ENCODE data around the gene PIEZO2.

The PIEZO2 gene

GRCh38 chr18:10792181-10792580 is 357.2 kb downstream of the PIEZO2 start:
- DNase-seq (ENCODE audit: low read depth, low spot score): no peak

DNA sequence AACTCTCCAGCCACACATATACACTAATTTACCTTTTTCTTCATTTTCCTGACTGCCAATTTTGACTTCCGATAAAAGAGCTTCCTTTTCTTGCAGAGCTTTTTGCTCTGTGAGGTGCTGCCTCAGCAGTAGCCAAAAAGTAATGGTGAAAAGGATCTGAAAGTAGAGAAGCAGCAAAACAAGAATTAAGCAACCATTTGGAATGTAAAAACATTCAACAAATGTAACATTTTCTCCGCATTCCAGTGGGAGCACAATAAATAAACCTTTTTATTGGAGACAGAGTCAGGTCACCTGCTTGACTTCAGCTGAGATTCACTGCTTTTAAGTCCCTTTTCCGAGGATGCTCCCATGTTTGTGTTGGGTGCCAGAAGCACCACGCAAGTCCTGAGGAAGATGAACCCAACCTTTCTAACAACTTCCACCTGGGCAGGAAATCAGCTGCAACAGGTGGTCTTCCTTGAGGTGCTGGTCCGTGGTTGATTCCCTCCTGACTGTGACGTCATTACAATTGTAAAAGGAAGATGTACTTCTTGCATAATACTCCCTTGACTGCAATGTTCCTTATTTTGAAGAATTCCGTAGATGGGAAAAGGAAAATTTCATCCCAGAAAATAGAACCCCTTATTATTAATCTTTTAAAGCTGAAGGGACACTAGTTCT is 358.1 kb downstream of the PIEZO2 start:
- no peak for DNase-seq (ENCODE audit: low read depth, low spot score)

- DNase-seq (ENCODE audit: low read depth, low spot score): no peak
Measured at GRCh38 chr18:10789180-10789579, 360.2 kb downstream of the PIEZO2 start.

- peak; percentile 78 for DNase-seq (ENCODE audit: low read depth, low spot score)
Measured at GRCh38 chr18:10787293-10787901, 362.0 kb downstream of the PIEZO2 start.

DNA sequence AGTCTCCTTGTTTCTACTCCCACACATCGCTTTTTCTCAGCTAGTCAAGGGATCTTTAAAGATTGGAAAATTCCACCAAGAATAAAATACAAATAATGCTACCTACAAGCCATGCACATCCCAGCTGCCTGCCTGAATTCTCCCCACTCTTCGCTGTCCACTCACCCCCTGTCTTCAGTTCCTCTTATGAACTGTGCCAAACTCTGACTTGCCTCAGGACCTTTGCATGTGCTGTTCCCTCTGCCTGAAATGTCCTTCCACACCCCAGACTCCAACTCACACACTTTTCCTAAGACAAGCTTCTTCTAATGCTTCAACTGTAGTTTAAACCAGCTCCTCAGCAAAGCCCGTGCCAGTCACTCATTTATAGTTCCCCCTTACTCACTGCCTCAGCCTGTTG is 363.6 kb downstream of the PIEZO2 start:
- no peak for DNase-seq (ENCODE audit: low read depth, low spot score)

DNA sequence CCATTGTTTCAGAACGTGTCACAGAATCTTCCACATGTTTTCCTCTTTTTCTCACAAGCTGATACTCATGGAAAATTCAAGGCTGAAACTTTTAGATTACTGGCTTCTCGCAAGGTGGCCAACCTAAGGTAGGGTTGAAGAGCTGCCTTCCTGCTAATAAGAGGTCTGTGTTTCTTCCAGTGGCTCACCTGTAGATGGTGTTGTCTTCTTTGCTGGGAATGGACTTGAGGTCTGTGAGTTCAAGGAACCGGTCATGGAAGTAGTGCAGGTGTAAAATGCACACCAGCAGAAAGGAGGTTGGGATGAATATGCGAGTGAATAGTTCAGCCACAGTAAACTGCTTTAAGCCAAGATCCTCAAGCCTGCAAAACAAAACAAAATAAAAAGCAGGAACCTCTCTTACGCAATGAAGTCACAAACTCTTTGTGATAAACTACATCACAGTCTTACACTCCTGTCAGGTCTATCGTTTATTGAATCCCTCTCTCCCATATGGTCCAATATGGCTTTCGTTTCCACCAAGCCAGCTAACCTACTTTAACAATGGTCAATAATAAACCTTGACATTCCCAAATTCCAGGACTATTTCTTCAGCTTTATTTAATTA is 364.7 kb downstream of the PIEZO2 start:
- DNase-seq (ENCODE audit: low read depth, low spot score): no peak

DNA sequence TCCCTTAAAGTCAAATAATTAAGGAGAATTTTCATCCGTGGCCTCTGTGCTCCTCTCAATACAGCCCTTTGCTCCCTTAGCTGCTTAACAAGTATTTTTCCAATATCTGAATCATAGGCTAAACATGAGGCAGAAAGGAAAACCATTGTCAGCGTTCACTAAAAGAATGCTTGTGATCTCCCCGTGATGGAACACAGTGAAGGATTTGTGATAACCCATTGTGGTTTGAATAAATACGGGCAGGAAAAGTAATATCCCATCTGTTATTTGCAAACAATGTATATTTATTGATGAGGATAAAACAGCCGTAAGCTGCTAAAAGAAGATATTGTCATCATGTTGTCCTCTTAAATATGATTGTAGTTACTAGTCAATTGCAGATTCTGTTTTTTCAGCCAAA is 365.4 kb downstream of the PIEZO2 start:
- DNase-seq (ENCODE audit: low read depth, low spot score): no peak

GRCh38 chr18:10776493-10776892 is 372.9 kb downstream of the PIEZO2 start:
- no peak for DNase-seq (ENCODE audit: low read depth, low spot score)

DNA sequence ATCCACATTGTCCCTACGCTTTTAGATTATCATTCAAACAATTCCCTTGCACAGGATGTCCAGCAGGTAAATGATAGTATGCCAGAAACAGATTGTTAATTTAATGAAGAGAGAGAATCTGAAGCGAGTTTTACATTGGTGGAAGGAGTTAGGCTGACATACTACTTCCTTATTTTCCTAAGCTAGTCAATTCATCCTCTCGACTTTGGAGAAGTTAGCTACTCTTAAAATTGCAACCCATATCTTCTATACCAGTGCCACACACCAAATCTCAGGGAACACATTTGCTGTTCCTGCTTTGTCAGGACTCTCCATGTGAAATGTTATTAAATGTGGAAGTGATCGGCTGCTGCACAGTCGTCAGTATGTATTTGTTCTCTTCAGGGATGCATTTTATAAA is 374.3 kb downstream of the PIEZO2 start:
- no peak for DNase-seq (ENCODE audit: low read depth, low spot score)

DNA sequence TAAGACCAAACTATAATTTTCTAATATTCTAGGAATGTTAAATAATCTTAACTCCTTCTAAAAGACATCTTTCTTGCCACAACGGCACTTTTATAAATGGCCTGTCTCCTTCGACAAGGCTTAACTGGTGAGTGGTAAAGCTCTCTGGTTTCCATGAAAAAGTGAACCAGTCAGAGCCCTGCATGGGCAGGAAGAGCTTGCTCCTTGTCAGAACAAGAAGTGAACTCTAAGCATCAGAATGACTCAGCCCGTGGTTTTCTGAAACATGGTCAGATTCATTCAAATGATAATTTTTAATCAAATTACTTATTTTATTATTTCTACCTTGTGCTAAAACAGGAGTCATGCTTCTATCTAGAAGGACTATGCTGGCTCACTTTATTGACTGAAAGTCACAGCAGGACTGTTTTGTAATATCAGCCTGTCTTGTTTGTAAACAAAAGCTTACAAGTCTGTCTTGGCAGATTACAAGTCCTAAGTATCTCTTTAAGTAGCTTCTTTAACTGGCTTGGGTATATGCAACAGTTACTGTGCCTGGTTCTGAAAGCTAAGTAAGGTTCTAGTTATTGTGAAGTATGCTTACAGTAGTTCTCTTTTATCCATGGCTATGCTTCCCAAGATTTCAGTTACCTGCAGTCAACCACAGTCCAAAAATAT is 378.2 kb downstream of the PIEZO2 start:
- no peak for DNase-seq (ENCODE audit: low read depth, low spot score)

GRCh38 chr18:10770264-10770663 is 379.1 kb downstream of the PIEZO2 start:
- DNase-seq (ENCODE audit: low read depth, low spot score): no peak

DNA sequence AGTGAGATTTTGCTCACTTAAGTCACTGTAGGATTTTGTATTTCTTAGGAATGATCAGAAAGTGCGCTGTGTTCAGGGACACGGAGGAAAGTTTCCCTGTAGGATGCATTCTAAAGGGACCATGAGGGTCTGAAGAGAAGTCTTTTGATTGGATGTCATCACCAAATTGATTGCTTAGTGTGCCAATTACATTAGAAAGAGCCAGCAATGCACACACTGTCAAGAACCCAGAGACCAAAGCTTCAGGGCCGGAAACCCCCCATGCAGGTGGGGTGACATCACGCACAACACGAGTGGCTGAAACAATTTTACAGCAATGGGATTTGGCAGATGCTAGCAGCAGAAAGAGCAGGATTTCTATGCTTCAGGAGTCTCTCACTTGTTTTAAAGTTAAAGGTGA is 381.1 kb downstream of the PIEZO2 start:
- DNase-seq (ENCODE audit: low read depth, low spot score): no peak

DNA sequence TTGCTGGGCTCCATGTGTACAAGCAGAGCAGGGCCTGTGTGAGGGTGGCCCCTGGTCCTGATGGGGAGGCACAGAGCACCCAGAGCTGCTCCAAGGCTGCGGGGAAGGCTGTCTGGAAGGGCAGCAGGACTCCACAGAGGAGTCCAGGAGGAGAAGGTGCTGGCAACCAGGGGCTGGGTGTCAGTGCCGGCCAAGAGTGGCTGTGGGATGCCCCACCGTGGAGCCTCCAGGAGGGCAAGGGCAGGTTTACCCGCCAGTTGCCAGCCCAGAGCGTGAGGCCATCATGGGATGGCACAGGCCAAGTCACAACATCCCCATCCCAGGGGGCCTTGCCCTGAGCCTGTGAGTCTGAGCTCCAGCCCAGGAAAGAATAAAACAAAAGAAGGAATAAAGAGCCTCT is 381.7 kb downstream of the PIEZO2 start:
- no peak for DNase-seq (ENCODE audit: low read depth, low spot score)

GRCh38 chr18:10760986-10761385 is 388.4 kb downstream of the PIEZO2 start:
- no peak for DNase-seq (ENCODE audit: low read depth, low spot score)

DNA sequence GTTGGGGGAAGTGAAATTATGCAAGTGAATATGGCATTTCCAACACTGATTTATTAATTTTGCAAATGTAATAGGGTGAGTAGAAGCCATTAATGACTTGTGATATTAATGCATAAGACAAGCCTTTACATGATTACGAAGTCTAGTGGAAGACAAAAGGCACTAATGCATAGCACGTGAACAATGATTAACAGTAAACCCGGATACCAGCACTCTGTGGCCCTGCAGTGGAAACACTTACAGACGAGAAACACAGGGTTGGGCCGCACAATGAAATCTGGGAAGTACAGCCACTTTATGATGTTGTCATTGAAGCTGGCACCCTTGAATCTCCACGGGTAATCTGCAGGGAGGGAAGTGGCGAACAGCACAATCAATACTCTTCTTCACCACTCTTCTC is 390.1 kb downstream of the PIEZO2 start:
- DNase-seq (ENCODE audit: low read depth, low spot score): no peak

DNA sequence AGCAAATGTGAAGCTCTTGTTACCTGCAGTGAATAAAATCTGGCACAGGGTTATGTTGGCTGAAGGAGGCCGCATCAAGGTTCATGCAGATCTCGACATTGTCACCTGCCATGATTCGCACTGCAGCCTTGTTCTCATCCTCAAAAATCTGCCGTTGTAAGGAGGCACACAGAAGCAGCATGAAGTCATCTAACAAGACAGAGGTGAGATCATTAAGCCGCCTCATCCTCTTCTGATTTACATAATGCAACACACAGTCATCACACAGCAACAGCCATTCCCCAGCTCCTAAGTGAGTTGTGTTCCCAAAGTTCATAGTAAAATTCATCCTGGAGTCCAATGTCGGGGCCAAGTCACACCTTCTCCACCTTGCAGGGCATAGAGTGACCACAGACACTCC is 391.4 kb downstream of the PIEZO2 start:
- DNase-seq (ENCODE audit: low read depth, low spot score): no peak

GRCh38 chr18:10757349-10757748 is 392.0 kb downstream of the PIEZO2 start:
- no peak for DNase-seq (ENCODE audit: low read depth, low spot score)

DNA sequence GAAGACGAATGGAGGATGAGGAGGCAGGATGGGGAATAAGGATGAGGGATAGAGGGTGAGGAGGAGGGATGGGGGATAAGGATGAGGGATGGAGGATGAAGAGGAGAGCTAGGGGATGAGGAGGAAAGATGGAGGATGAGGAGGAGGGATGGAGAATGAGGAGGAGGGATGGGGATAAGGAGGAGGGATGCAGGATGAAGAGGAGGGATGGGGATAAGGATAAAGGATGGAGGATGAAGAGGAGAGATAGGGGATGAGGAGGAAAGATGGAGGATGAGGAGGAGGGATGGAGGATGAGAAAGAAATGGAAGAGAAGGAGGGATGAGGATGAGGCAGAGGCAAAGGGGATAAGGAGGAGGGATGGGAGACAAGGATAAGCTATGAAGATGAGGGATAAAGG is 393.5 kb downstream of the PIEZO2 start:
- no peak for DNase-seq (ENCODE audit: low read depth, low spot score)

- no peak for DNase-seq (ENCODE audit: low read depth, low spot score)
Measured at GRCh38 chr18:10754128-10754527, 395.2 kb downstream of the PIEZO2 start.

DNA sequence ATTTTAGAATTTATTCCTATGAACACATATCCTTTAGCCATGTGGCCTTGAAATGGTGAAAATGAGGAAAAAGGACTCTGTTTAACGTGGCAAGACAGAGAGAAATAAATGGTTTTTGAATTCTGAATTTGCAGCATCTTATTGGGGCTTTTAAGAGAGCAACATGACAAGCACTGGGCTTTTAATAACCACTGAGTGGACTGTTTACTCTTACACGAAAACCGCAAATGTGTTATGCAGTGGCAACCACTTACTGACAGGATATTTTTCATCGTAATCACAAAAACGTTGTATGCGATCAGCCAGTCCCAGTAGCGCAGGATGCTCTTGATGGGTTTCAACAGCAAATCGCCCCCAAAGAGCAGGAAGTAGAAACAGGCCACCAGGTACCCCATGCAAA is 397.0 kb downstream of the PIEZO2 start:
- DNase-seq (ENCODE audit: low read depth, low spot score): no peak

- DNase-seq (ENCODE audit: low read depth, low spot score): no peak
Measured at GRCh38 chr18:10751653-10752052, 397.7 kb downstream of the PIEZO2 start.

DNA sequence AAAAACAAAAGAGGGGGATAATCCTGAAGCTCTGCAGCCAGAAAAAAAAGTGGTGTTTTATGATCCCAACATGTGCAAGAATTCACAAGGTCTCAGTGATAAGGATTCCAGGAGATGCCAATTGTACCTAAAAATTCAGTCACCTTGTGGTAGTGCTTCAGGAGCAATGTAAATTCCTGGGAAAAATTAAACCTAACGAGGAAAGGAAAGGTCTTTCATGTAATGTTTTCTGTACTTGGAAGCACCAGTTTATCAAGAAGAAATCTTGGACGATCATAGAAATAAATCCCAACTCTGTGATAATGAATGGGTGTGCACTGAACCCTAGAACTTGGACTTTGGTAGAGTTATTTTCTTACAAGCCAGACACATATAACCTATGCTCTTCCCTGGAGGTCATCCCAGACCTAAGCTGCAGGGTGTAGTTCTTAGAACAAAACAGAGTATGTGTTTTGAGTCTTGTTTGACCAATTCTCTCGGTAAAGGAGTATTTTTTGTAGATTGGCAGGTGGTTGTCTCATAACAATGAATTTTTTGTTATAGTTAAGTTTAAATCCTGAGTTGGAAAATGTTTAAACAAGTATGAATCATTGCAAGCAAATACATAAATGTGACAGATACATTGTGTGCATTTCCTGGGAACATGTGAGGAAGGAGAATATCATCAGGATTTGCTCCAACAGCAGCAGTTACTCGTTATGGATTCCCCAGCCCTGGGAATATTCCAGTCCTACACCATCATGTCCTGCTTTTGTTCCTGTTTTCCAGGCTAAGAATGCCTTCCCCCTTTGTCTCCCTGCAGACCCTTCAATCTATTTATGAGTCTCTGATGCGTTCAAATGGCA is 399.0 kb downstream of the PIEZO2 start:
- DNase-seq (ENCODE audit: low read depth, low spot score): no peak

All from activated naive CD8-positive, alpha-beta T cell treated with anti-CD3 and anti-CD28 coated beads, Interleukin-2, amount 50 U/mL, for 16 hours (primary cell).